Testis (tissue), 2 donors: ENCODE measurements around the gene CDC14A.

Source experiments
- POLR2A ChIP-seq: fragments of 450-650 bp; IDR thresholded peaks from one replicate; pipeline ENCODE4 v1.6.1; 2017; ENCODE audit warnings: antibody characterized with exemption, mild to moderate bottlenecking, moderate library complexity
- TF ChIP-seq, protein P1 (sequence below), 3 experiments: fragments of 450-650 bp in 2 of 3; fragments of 200-600 bp in 1 of 3; sonication (generic) in 1 of 3; IDR thresholded peaks; one replicate each; pipeline ENCODE4 v1.5.1; 2016 to 2019; ENCODE audit warnings: antibody characterized with exemption in 3 of 3, mild to moderate bottlenecking in 2 of 3, moderate library complexity in 1 of 3

DNA sequence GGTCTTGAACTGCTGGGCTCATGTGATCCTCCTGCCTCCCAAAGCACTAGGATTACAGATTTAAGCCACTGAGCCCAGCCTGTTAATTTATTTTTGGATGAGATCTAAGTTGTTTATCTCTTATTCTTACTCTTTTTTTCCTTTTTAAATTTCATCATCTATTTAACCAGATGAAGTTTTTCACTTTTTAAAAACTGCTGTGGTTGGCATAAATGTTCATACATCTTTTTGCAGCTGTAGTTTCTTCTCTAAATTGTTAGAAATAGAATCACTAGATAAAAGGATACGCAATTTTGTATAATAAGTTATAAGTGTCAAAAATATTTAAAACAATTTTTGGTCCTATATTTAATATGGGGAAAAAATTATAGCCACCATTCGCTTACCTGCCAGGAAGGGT is 105.4 kb downstream of the CDC14A start:
- TF ChIP-seq, protein P1, sequence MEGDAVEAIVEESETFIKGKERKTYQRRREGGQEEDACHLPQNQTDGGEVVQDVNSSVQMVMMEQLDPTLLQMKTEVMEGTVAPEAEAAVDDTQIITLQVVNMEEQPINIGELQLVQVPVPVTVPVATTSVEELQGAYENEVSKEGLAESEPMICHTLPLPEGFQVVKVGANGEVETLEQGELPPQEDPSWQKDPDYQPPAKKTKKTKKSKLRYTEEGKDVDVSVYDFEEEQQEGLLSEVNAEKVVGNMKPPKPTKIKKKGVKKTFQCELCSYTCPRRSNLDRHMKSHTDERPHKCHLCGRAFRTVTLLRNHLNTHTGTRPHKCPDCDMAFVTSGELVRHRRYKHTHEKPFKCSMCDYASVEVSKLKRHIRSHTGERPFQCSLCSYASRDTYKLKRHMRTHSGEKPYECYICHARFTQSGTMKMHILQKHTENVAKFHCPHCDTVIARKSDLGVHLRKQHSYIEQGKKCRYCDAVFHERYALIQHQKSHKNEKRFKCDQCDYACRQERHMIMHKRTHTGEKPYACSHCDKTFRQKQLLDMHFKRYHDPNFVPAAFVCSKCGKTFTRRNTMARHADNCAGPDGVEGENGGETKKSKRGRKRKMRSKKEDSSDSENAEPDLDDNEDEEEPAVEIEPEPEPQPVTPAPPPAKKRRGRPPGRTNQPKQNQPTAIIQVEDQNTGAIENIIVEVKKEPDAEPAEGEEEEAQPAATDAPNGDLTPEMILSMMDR (IDR thresholded peaks at IDR 0.05) = no peak
- no peak for TF ChIP-seq POLR2A
